Muscle layer of duodenum (tissue), 2 donors: ENCODE measurements around the gene VAV2.

Source experiments
- H3K27ac ChIP-seq: one replicate; pipeline ENCODE4 v1.7.0; 2013; ENCODE audit warnings: mild to moderate bottlenecking, low read length
- H3K27me3 ChIP-seq: one replicate; pipeline ENCODE4 v1.7.0; 2013; ENCODE audit warnings: low read depth, mild to moderate bottlenecking, control low read depth, low read length
- H3K36me3 ChIP-seq, 2 donors: one replicate each; pipeline ENCODE4 v1.7.0; 2013; ENCODE audit warnings: low read length in 2 of 2, control low read depth in 1 of 2, mild to moderate bottlenecking in 1 of 2; ENCODE audit not compliant: insufficient read depth in 2 of 2, control insufficient read depth in 1 of 2
- H3K4me1 ChIP-seq, 2 donors: one replicate each; pipeline ENCODE4 v1.7.0; 2013; ENCODE audit warnings: low read length in 2 of 2, mild to moderate bottlenecking in 2 of 2, control low read depth in 1 of 2, moderate library complexity in 1 of 2; ENCODE audit not compliant: insufficient read depth in 2 of 2, control insufficient read depth in 1 of 2
- H3K4me3 ChIP-seq, 2 donors: one replicate each; pipeline ENCODE4 v1.7.0; 2013; ENCODE audit warnings: low read length in 2 of 2, low read depth in 1 of 2, mild to moderate bottlenecking in 1 of 2
- H3K9me3 ChIP-seq, 2 donors: one replicate each; pipeline ENCODE4 v1.7.0; 2013; ENCODE audit warnings: low read length in 2 of 2, control low read depth in 1 of 2, mild to moderate bottlenecking in 1 of 2; ENCODE audit not compliant: control insufficient read depth in 1 of 2
- donor health status: healthy.

Gene VAV2

GRCh38 chr9:133842174-133842573, 149.9 kb downstream of the VAV2 start:
- no peaks in the 10 kb centered on the region for H3K9me3 ChIP-seq
- H3K4me1 ChIP-seq, result peaks cover 0 to 10% of the 10 kb centered on the region in 2 donors
- H3K27me3 ChIP-seq, result no peaks in the 10 kb centered on the region
- no peak overlapping the region for H3K4me3 ChIP-seq
- H3K27ac ChIP-seq, result no peak overlapping the region
- no peaks in the 10 kb centered on the region for H3K36me3 ChIP-seq

GRCh38 chr9:133841167-133841812, 150.8 kb downstream of the VAV2 start:
- no peaks in the 10 kb centered on the region for H3K36me3 ChIP-seq
- H3K27ac ChIP-seq, result no peak overlapping the region
- no peaks in the 10 kb centered on the region for H3K9me3 ChIP-seq
- no peak overlapping the region for H3K4me3 ChIP-seq
- no peaks in the 10 kb centered on the region for H3K27me3 ChIP-seq
- peaks cover 0 to 10% of the 10 kb centered on the region in 2 donors for H3K4me1 ChIP-seq

- peaks cover 0 to 4% of the 10 kb centered on the region in 2 donors for H3K4me1 ChIP-seq
- no peak overlapping the region for H3K4me3 ChIP-seq
- H3K9me3 ChIP-seq, result no peaks in the 10 kb centered on the region
- no peaks in the 10 kb centered on the region for H3K36me3 ChIP-seq
- no peak overlapping the region for H3K27ac ChIP-seq
- H3K27me3 ChIP-seq, result no peaks in the 10 kb centered on the region
Measured at GRCh38 chr9:133839822-133840329, 152.2 kb downstream of the VAV2 start.

- Histone ChIP-seq H3K27me3 (no peaks in the 10 kb centered on the region), H3K36me3 (no peaks in the 10 kb centered on the region), H3K4me3 (no peak overlapping the region), H3K9me3 (no peaks in the 10 kb centered on the region), H3K27ac (no peak overlapping the region), H3K4me1 (no peaks in the 10 kb centered on the region)
Measured at GRCh38 chr9:133838859-133839507, 153.1 kb downstream of the VAV2 start.

- Histone ChIP-seq H3K27ac (no peak overlapping the region), H3K9me3 (no peaks in the 10 kb centered on the region), H3K36me3 (no peaks in the 10 kb centered on the region), H3K4me3 (no peak overlapping the region), H3K4me1 (no peaks in the 10 kb centered on the region), H3K27me3 (no peaks in the 10 kb centered on the region)
Measured at GRCh38 chr9:133837627-133838597, 154.2 kb downstream of the VAV2 start.

- Histone ChIP-seq H3K27ac (no peak overlapping the region), H3K4me3 (no peak overlapping the region), H3K36me3 (no peaks in the 10 kb centered on the region), H3K27me3 (no peaks in the 10 kb centered on the region), H3K4me1 (no peaks in the 10 kb centered on the region), H3K9me3 (no peaks in the 10 kb centered on the region)
Measured at GRCh38 chr9:133836818-133837217, 155.3 kb downstream of the VAV2 start.

- Histone ChIP-seq H3K27me3 (no peaks in the 10 kb centered on the region), H3K27ac (no peak overlapping the region), H3K4me3 (no peak overlapping the region), H3K9me3 (no peaks in the 10 kb centered on the region), H3K4me1 (no peaks in the 10 kb centered on the region), H3K36me3 (no peaks in the 10 kb centered on the region)
Measured at GRCh38 chr9:133836001-133836758, 155.9 kb downstream of the VAV2 start.

- Histone ChIP-seq H3K4me1 (no peaks in the 10 kb centered on the region), H3K4me3 (no peak overlapping the region), H3K27ac (no peak overlapping the region), H3K27me3 (no peaks in the 10 kb centered on the region), H3K36me3 (no peaks in the 10 kb centered on the region), H3K9me3 (no peaks in the 10 kb centered on the region)
Measured at GRCh38 chr9:133835262-133835901, 156.7 kb downstream of the VAV2 start.

- Histone ChIP-seq H3K36me3 (peaks cover 0 to 4% of the 10 kb centered on the region in 2 donors), H3K9me3 (no peaks in the 10 kb centered on the region), H3K27me3 (no peaks in the 10 kb centered on the region), H3K4me1 (no peaks in the 10 kb centered on the region), H3K27ac (no peak overlapping the region), H3K4me3 (no peak overlapping the region)
Measured at GRCh38 chr9:133834080-133834976, 157.8 kb downstream of the VAV2 start.
